HCT116 (cell line): ENCODE results near the gene LARP1. TPM values are rescaled to one million over a fixed set of nuclear protein-coding genes. Genes with fewer than 3 reads are reported as not detected.

Source experiments
- ATAC-seq: fragments of 200-7000 bp; cut with Tn5 transposase; 2 replicates; pipeline ENCODE4 v1.9.1; 2020; ENCODE audit warnings: mild to moderate bottlenecking, moderate library complexity
- BruUV-seq: library from RNA; stranded (reverse); fragments of 400-500 nt; replicated peaks from 2 replicates; lab custom pipeline; 2021; lab: Mats Ljungman, UMichigan
- CTCF ChIA-PET: fragments of 300-600 bp; sonication (Branson Sonifier 250); formaldehyde crosslinking; loops from one replicate; lab custom pipeline; 2021; ENCODE audit warnings: antibody characterized with exemption; lab: Charles Lee
- POLR2A ChIA-PET: fragments of 300-600, 350-600 bp; sonication (Branson Sonifier 250); formaldehyde crosslinking; loops from one replicate; lab custom pipeline; 2021; ENCODE audit warnings: antibody characterized with exemption; lab: Charles Lee
- RAD21 ChIA-PET, 2 experiments: fragments of 300-600 bp; sonication (Branson Sonifier 250); formaldehyde crosslinking; loops; one replicate each; lab custom pipeline; 2023; ENCODE audit warnings: low total read pairs in 2 of 2; ENCODE audit not compliant: uncharacterized antibody in 2 of 2, unreplicated experiment in 2 of 2, low non-redundant PET in 1 of 2; lab: Charles Lee
- DNase-seq: peaks from one replicate; pipeline ENCODE4 v3.0.0-alpha.2; 2010; ENCODE audit warnings: low read depth, low spot score
- H2AFZ ChIP-seq: fragments of 200-600 bp; shearing (Covaris generic), sonication (generic); 2 replicates; pipeline ENCODE4 v1.6.1; 2017; ENCODE audit warnings: low read depth, mixed run types, mixed read lengths, antibody characterized with exemption, low read length; ENCODE audit not compliant: poor library complexity, severe bottlenecking
- H3K27ac ChIP-seq: 2 replicates; pipeline ENCODE4 v1.5.1; 2012; ENCODE audit warnings: low read depth, low read length
- H3K27me3 ChIP-seq: fragments of 200-600 bp; sonication (generic); 2 replicates; pipeline ENCODE4 v1.6.1; 2016; ENCODE audit warnings: mixed run types, low read length, mixed read lengths; ENCODE audit not compliant: insufficient read depth
- H3K36me3 ChIP-seq, 2 experiments: fragments of 200-500 bp in 1 of 2; fragments of 200-600 bp in 1 of 2; sonication (Bioruptor generic) in 1 of 2; sonication (generic) in 1 of 2; 2 replicates each; pipeline versions ENCODE4 v1.5.1 to v1.6.1; 2014 to 2016; ENCODE audit warnings: low read length in 2 of 2, inconsistent platforms in 1 of 2, mixed read lengths in 1 of 2, mixed run types in 1 of 2; ENCODE audit not compliant: insufficient read depth in 2 of 2, control insufficient read depth in 1 of 2
- H3K4me1 ChIP-seq, 2 experiments: fragments of 200-600 bp in 1 of 2; sonication (generic) in 1 of 2; 2 replicates each; pipeline versions ENCODE4 v1.5.1 to v1.6.1; 2012 to 2017; ENCODE audit warnings: low read length in 2 of 2, inconsistent platforms in 1 of 2, mild to moderate bottlenecking in 1 of 2, mixed read lengths in 1 of 2, mixed run types in 1 of 2, moderate library complexity in 1 of 2; ENCODE audit not compliant: insufficient read depth in 2 of 2, control insufficient read depth in 1 of 2
- H3K4me2 ChIP-seq: fragments of 200-600 bp; sonication (generic); 2 replicates; pipeline ENCODE4 v1.6.1; 2017; ENCODE audit warnings: mixed run types, low read length, mixed read lengths
- H3K4me3 ChIP-seq, 2 experiments: fragments of 200-600 bp in 1 of 2; sonication (generic) in 1 of 2; replicated peaks in 1 of 2; 2 replicates each; pipeline ENCODE4 v1.5.1; 2011 to 2016; ENCODE audit warnings: low read length in 2 of 2, control low read depth in 1 of 2, low read depth in 1 of 2, mild to moderate bottlenecking in 1 of 2, mixed read lengths in 1 of 2, mixed run types in 1 of 2
- H3K79me2 ChIP-seq: fragments of 200-600 bp; sonication (generic); 2 replicates; pipeline ENCODE4 v1.6.1; 2017; ENCODE audit warnings: mild to moderate bottlenecking, mixed run types, low read length, moderate library complexity, mixed read lengths; ENCODE audit not compliant: insufficient read depth
- H3K9ac ChIP-seq: fragments of 200-600 bp; sonication (generic); 2 replicates; pipeline ENCODE4 v1.6.1; 2016; ENCODE audit warnings: low read length, mixed read lengths
- H3K9me2 ChIP-seq: fragments of 200-600 bp; sonication (generic), shearing (Covaris generic); 2 replicates; pipeline ENCODE4 v1.6.1; 2017; ENCODE audit warnings: mixed run types, mild to moderate bottlenecking, moderate library complexity; ENCODE audit not compliant: insufficient read depth
- H3K9me3 ChIP-seq, 2 experiments: fragments of 200-500 bp in 1 of 2; fragments of 200-600 bp in 1 of 2; sonication (Bioruptor generic) in 1 of 2; sonication (generic) in 1 of 2; 2 replicates each; pipeline ENCODE4 v1.6.1; 2014 to 2017; ENCODE audit warnings: low read length in 2 of 2, mixed read lengths in 2 of 2, inconsistent platforms in 1 of 2, low read depth in 1 of 2, mild to moderate bottlenecking in 1 of 2, mixed run types in 1 of 2, moderate library complexity in 1 of 2; ENCODE audit not compliant: control insufficient read depth in 1 of 2, insufficient read depth in 1 of 2
- H4K20me1 ChIP-seq: fragments of 200-600 bp; sonication (generic), shearing (Covaris generic); 2 replicates; pipeline ENCODE4 v1.6.1; 2017; ENCODE audit warnings: mixed run types, mild to moderate bottlenecking, moderate library complexity; ENCODE audit not compliant: insufficient read depth
- ATF3 ChIP-seq: IDR thresholded peaks from 2 replicates; pipeline ENCODE4 v1.6.1; 2012
- CEBPB ChIP-seq: IDR thresholded peaks from 2 replicates; pipeline ENCODE4 v1.6.1; 2012; ENCODE audit warnings: low read depth
- CTCF ChIP-seq, 3 experiments: fragments of 200-600 bp in 1 of 3; sonication (generic) in 1 of 3; IDR thresholded peaks in 2 of 3; conservative IDR thresholded peaks in 1 of 3; 2 replicates each; pipeline ENCODE4 v1.5.1; 2012 to 2017; ENCODE audit warnings: low read depth in 2 of 3, low read length in 2 of 3, antibody characterized with exemption in 1 of 3, borderline replicate concordance in 1 of 3, control low read depth in 1 of 3, mild to moderate bottlenecking in 1 of 3, mixed read lengths in 1 of 3, mixed run types in 1 of 3, moderate library complexity in 1 of 3; ENCODE audit not compliant: insufficient read depth in 1 of 3
- EGR1 ChIP-seq: IDR thresholded peaks from 2 replicates; pipeline ENCODE4 v1.6.1; 2012; ENCODE audit warnings: low read depth
- ELF1 ChIP-seq: IDR thresholded peaks from 2 replicates; pipeline ENCODE4 v1.6.1; 2012; ENCODE audit warnings: low read depth, borderline replicate concordance
- EZH2 ChIP-seq: fragments of 200-600 bp; sonication (generic); IDR thresholded peaks from 2 replicates; pipeline ENCODE4 v1.6.1; 2017; ENCODE audit warnings: antibody characterized with exemption, mixed run types
- FOSL1 ChIP-seq: IDR thresholded peaks from 2 replicates; pipeline ENCODE4 v1.6.1; 2012; ENCODE audit warnings: low read depth
- JUND ChIP-seq: IDR thresholded peaks from 2 replicates; pipeline ENCODE4 v1.6.1; 2012
- MAX ChIP-seq: IDR thresholded peaks from 2 replicates; pipeline ENCODE4 v1.6.1; 2012
- POLR2A ChIP-seq: IDR thresholded peaks from 2 replicates; pipeline ENCODE4 v1.7.0; 2011; ENCODE audit warnings: borderline replicate concordance; ENCODE audit not compliant: insufficient read depth, insufficient read length; ENCODE audit errors: extremely low read depth
- POLR2AphosphoS5 ChIP-seq: IDR thresholded peaks from 2 replicates; pipeline ENCODE4 v1.6.1; 2011; ENCODE audit warnings: mild to moderate bottlenecking, low read depth, low read length, moderate library complexity
- RAD21 ChIP-seq: IDR thresholded peaks from 2 replicates; pipeline ENCODE4 v1.6.1; 2012; ENCODE audit warnings: low read depth, mild to moderate bottlenecking
- REST ChIP-seq: IDR thresholded peaks from 2 replicates; pipeline ENCODE4 v1.6.1; 2012; ENCODE audit warnings: low read depth
- SP1 ChIP-seq: IDR thresholded peaks from 2 replicates; pipeline ENCODE4 v1.6.1; 2012; ENCODE audit warnings: low read depth
- SRF ChIP-seq: IDR thresholded peaks from 2 replicates; pipeline ENCODE4 v1.6.1; 2012; ENCODE audit warnings: low read depth
- TCF7L2 ChIP-seq: IDR thresholded peaks from 2 replicates; pipeline ENCODE4 v1.7.0; 2011; ENCODE audit warnings: borderline replicate concordance, inconsistent platforms; ENCODE audit not compliant: insufficient read depth, insufficient read length; ENCODE audit errors: extremely low read depth
- YY1 ChIP-seq: IDR thresholded peaks from 2 replicates; pipeline ENCODE4 v1.6.1; 2011; ENCODE audit warnings: low read length, low read depth, moderate library complexity, mild to moderate bottlenecking; ENCODE audit not compliant: insufficient replicate concordance; ENCODE audit errors: extremely low read depth
- ZBTB33 ChIP-seq: IDR thresholded peaks from 2 replicates; pipeline ENCODE4 v1.6.1; 2011; ENCODE audit warnings: mild to moderate bottlenecking, low read length, moderate library complexity; ENCODE audit not compliant: insufficient replicate concordance; ENCODE audit errors: extremely low read depth
- ZFX ChIP-seq: fragments of 450-650 bp; IDR thresholded peaks from 2 replicates; pipeline ENCODE4 v1.6.1; 2017
- ZNF274 ChIP-seq: fragments of 200-500 bp; sonication (Bioruptor generic); IDR thresholded peaks from 2 replicates; pipeline ENCODE4 v1.6.1; 2014; ENCODE audit warnings: mild to moderate bottlenecking, low read depth, low read length, inconsistent platforms
- intact Hi-C: fragments of 100-400 bp; cut with micrococcal nuclease; formaldehyde crosslinking; loops from 2 replicates; pipeline ENCODE4 v1.10.0; 2022
- total RNA-seq: library from RNA; stranded (reverse); gene quantifications from one replicate; pipeline ENCODE4 v1.2.1, GENCODE V29; 2021; ENCODE audit not compliant: unreplicated experiment

LARP1 gene
- total RNA-seq, 1 experiment from 2014 or later, result 201 TPM

GRCh38 chr5:154849264-154849785 lies 94.1 kb downstream of the LARP1 start:
- intact Hi-C loops, result no loop called here
- no peak overlapping the region for H2AFZ ChIP-seq
- no peaks in the 10 kb centered on the region for H3K4me1 ChIP-seq
- no peak overlapping the region for H3K4me3 ChIP-seq
- no peak overlapping the region for H3K27ac ChIP-seq
- no peak for TF ChIP-seq REST
- TF ChIP-seq JUND, result no peak
- TF ChIP-seq POLR2AphosphoS5, result no peak
- no peak for TF ChIP-seq ELF1
- TF ChIP-seq EGR1, result no peak
- TF ChIP-seq ZBTB33, result no peak
- no peak for TF ChIP-seq SP1
- no peak for TF ChIP-seq SRF
- TF ChIP-seq CEBPB, result no peak
- no peak for TF ChIP-seq FOSL1
- no peak for TF ChIP-seq ATF3
- TF ChIP-seq ZFX, result no peak
- TF ChIP-seq TCF7L2, result no peak
- TF ChIP-seq ZNF274, result no peak
- no peak for TF ChIP-seq POLR2A
- TF ChIP-seq EZH2, result no peak
- no peak for TF ChIP-seq CTCF (IDR thresholded peaks at IDR 0.05 in 2 of 3, conservative IDR thresholded peaks at IDR 0.05 in 1 of 3; ENCODE audit: borderline replicate concordance in 1 of 3, insufficient read depth in 1 of 3, low read depth in 2 of 3, low read length in 2 of 3)
- no peak for TF ChIP-seq MAX
- no peak for TF ChIP-seq YY1
- TF ChIP-seq RAD21, result no peak
- RAD21 ChIA-PET, result no interaction called here
- DNase-seq, result no peak
- no peaks in the 10 kb centered on the region for H3K9me3 ChIP-seq
- H3K79me2 ChIP-seq, result no peaks in the 10 kb centered on the region
- no peak overlapping the region for H3K9ac ChIP-seq
- H3K36me3 ChIP-seq, result no peaks in the 10 kb centered on the region
- no peaks in the 10 kb centered on the region for H4K20me1 ChIP-seq
- no peak for ATAC-seq
- POLR2A ChIA-PET, result no interaction called here
- no peak overlapping the region for H3K4me2 ChIP-seq
- no peaks in the 10 kb centered on the region for H3K9me2 ChIP-seq
- CTCF ChIA-PET, result no interaction called here
- no peaks in the 10 kb centered on the region for H3K27me3 ChIP-seq
- no TSS peak for BruUV-seq
